PC-3 (cell line): ENCODE results near the gene GHRL.

Experiments used
- CTCF ChIP-seq: fragments of 300-600 bp; sonication (generic); conservative IDR thresholded peaks from 2 replicates; pipeline ENCODE4 v1.5.1; 2017; ENCODE audit warnings: antibody characterized with exemption, low read depth, mild to moderate bottlenecking, low read length
- EZH2 ChIP-seq: fragments of 300-600 bp; sonication (generic); IDR thresholded peaks from one replicate; pipeline ENCODE4 v1.6.1; 2017; ENCODE audit warnings: antibody characterized with exemption, mild to moderate bottlenecking, low read length; ENCODE audit not compliant: unreplicated experiment
- EZH2phosphoT487 ChIP-seq: fragments of 300-600 bp; sonication (generic); IDR thresholded peaks from 2 replicates; pipeline ENCODE4 v1.6.1; 2018; ENCODE audit warnings: mild to moderate bottlenecking, antibody characterized with exemption, low read length, borderline replicate concordance

GRCh38 chr3:10329495-10330015 is 36.8 kb upstream of the GHRL start:
- TF ChIP-seq CTCF: no peak
- no peak for TF ChIP-seq EZH2
- TF ChIP-seq EZH2phosphoT487: no peak
